ENCODE data around the gene EXOC1.
"Not testable (repeated sequence)": the region's sequence is repeated elsewhere in the genome, so short reads cannot be mapped to it uniquely, and the experiment has no call there.

The EXOC1 gene

DNA sequence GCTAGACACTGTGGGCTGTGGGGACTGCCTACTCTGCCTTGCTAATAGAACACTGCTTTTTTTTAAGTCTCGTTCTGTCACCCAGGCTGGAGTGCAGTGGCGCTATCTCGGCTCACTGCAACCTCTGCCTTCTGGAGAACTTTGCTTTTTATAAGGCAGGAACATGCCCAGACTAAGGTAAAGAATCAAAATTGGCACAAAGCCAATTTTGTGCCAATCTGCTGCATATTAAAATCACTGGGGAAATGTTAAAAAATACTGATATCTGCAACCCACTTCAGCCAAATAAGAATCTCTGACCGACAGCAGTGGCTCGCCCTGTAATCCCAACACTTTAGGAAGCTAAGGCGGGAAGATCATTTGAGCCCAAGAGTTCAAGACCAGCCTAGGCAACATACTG is 58.8 kb downstream of the EXOC1 start:
- no peak for DNase-seq

DNA sequence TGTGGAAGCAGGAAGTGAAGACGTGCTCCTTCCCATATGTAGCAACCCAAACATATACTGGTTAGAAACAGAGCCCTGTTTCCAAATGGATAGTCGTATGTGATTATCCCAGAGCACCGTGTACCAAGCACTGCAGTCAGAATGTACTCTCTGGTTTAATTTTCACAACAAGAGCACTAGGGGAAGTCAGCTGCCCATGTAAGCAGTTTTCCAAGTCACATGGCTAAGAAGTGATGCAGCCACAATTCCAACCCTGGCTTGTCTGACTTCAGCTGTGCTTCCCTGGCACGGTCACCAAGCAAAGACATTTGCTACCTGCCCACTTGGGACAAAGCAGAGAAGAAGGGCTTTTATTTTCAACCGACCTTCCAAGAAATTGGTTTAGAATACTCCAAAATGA is 67.1 kb downstream of the EXOC1 start:
- DNase-seq = no peak

DNA sequence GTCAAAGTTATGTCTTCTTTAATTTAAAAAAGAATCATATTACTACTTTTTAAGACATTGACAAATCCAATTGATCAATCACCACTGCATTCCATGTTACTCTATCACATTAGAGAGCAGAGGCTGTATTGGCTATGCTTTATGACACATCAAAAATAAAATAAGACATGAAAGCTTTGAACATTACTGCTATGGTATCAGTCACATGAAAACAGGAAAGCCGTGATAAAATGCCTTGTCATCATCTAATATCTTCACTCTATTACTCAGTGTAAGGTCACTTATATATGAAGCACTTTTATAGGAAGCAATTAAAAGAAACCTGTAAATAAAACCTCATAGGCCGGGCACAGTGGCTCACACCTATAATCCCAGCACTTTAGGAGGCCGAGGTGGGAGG is 67.6 kb downstream of the EXOC1 start:
- DNase-seq = no peak

DNA sequence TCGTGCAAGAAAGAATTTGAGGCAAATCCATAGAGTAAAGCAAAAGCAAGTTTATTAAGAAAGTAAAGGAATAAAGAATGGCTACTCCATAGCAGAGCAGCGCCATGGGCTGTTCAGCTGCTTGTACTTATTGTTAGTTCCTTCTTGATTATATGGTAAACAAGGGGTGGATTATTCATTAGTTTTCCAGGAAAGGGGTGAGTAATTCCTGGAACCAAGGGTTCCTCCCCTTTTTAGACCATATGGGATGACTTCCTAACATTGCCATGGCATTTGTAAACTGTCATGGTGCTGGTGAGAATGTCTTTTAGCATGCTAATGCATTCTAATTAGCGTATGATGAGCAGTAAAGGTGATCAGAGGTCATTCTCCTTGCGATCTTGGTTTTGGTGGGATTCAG is 71.8 kb downstream of the EXOC1 start:
- no peak for DNase-seq

DNA sequence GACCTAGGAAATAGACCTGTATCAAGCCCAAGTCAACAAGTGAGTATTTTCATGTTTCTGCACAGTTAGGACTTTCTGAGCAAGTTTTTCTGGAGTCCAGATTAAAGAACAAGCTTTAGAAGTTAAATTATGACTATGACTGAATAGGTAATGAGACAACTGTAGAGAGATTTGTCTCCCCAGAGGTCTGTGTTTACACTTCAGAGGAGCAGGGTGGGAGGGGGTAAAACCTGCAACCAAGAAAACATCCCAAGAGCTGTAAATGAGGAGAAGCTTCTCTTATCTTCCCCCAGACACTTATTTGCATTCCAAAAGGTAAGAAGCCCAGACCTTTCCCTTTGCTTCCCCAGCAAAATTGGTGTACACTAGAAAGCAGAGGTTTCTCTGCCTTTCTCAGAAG is 73.2 kb downstream of the EXOC1 start:
- no peak for DNase-seq

DNA sequence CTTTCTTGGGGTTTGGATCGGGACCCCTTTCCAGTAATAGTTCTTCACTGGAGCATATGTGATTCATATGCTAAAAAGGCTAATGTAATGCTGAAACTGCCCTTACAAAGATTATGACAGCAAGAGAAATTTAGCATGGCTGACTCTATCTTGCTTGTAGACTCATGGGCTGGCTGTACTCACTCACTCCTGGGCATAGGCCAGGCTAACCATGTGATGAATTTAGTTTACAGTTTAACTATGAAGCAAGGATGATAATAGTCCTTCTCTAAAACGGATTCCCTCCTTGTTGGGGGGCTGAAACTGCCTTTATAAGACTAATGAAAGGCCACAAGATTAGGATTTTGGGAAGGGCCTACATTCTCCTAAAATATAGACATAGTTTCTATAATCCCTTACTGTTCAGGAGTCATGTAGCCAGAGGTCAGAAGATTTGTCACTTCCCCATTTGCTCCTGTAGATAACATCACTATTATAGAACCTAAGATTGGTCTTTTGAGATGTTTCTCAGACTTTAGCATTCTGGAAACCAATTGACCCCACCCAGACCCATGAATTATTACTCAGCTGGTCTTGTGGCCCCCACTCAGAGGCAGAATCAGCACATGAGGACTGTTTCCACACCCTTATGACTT is 74.5 kb downstream of the EXOC1 start:
- no peak for DNase-seq

DNA sequence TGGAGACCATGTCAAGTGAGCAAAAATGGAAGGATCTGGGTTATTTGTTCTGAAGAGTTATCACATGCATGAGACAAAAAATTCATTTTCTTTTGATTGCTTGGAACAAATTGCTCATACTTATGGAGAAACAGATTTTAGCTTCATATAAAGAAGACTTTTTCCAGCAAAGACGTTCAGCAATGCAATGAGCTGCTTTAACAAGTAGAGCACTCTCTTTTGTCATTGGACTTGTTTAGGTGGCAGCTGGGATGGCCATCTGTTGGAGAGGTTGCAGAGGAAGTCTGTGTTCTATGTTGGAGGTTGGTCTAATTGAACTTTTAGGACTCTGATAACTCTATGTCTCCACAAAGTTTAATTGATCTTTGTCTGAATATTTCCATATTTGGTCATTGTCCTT is 75.4 kb downstream of the EXOC1 start:
- DNase-seq = no peak

DNA sequence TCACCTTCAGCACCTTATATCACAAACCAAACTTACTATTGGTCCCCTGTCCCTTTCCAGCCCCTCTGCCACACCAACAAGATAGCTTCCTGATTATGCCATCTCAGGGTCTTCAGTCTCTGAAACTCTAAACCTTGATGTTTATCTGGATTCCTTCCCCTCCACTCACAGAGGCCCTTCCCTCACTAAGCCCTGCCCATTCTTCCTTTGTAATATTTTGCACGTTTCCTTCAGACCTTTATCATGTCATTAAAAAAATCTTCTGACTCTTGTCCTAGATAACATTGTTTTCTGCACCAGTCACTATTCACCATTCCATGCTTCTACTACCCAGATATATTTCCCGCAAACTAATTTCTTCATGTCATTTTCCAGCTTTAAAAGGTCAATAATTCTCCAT is 77.6 kb downstream of the EXOC1 start:
- no peak for DNase-seq

DNA sequence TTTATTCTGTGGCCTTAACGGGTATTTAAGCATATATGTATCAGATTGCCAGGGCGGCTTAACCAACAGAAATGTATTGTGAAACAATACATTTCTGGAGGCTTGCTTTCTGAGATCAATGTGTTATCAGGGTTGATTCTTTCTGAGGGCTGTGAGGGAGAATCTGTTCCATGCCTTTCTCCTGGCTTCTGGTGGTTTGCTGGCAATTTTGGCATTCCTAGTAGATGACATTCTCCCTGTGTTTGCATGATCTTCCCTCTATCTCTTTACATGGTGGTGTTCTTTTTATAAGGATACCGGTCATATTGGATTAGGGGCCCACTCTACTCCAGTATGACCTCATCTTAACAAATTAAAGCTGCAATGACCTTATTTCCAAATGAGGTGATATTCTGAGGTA is 78.4 kb downstream of the EXOC1 start:
- DNase-seq = no peak

DNA sequence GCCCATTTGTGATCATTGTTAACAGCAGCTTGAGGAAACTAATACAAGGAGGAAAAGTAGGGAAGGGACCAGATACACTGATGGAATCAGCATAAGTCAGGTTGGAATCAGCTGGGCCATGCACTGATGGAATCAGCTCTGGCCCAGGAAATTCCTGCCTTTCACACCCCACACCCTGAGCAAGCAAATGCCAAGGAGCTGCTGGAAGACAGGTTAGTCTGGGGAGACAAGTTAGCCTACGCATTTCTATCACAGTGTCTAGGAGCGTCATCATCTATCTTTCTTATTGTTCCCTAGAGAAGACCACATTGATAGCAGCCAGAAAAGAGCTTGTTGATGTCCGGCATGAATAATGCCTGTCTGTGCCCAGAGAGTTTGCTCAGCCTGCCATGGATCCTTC is 79.1 kb downstream of the EXOC1 start:
- DNase-seq = no peak

DNA sequence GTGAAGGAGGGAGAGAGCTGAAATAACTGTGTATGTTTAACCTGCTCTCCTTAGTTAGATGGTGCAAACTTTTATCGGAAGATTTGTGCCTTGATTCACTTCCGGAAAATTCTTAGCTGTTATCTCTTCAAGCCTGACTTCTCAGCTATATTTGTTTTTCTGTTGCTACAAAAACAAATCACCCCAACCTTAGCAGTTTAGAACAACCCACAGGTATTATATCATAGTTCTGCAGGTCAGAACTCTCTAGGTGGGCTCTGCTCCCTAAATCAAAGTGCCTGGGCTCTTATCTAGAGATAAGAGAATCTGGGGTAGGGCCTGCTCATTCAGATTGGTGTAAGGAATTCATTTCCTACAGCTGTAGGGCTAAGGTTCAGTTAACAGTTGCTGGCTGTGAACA is 80.2 kb downstream of the EXOC1 start:
- DNase-seq = no peak

DNA sequence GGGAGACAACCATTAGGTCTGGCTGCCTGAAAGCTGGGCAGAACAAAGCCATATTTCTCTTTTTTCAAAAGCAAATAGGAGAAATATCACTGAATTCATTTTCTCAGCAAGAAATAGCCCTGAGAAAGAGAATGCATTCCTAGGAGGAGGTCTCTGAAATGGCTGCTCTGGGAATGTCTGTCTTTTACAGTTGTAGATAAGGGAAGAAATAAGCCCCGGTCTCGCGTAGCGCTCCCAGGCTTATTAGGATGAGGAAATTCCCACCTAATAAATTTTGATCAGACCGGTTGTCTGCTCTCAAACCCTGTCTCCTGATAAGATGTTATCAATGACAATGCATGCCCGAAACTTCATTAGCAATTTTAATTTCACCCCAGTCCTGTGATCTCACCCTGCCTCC is 82.5 kb downstream of the EXOC1 start:
- not testable (repeated sequence) for DNase-seq

DNA sequence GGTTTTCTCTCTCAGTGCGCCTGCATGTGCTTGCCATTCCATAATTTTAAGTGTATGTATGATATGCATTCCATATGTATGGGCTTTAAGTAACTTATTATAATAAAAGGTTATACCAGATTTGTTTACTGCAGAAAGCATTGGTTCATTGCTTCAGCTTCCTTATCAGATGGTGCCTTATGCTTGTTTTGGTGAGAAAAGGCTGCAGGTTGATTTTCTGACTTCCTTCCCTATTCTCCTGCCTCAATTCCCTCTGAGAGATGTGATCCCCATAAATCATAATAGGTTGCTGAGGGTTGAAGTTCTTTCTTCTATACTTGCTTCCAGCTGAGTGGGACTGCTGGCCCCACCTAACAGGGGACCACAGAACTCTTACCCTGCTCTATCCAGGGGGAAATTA is 85.0 kb downstream of the EXOC1 start:
- no peak for DNase-seq

DNA sequence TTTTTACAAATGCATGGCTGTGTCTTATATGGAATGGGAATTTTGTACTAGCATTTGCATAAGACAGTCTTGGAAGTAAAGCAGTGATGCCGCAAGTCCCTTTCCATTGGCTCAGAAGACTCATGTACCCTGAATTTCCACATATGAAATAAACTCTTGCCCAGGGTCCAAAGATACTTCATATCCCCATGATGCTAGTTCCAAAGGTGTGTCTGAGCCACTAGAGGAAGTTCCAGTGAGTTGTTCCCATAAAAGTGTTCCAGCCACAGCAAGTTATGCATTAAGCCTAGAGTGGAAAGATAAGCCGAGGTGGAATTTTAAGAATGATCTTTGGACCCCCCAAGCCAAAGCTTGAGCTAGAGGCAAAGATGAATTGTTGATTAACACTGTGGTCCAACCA is 86.0 kb downstream of the EXOC1 start:
- no peak for DNase-seq

DNA sequence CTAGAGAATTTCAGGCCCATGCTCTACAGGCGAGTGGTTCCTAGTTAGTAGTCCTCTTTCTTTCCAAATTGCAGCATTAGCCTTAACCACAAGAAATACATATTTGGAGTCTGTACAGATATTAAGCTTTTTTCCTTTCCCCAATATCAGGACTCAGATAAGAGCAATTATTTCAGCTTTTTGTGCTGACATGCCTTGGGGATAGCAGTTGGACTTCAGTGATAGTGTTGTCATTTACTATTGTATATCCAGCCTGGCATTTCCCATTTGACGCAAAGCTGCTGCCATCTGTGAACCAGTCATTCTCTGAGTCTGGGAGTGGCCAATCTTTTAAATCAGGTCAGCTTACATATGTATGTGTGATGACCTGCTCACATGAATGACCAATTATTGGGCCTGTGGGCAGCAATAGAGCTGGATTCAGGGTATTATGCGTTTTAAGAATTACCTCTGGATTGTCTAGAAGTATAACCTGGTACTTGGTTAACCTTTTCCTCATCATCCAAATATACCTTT is 88.5 kb downstream of the EXOC1 start:
- no peak for DNase-seq

DNA sequence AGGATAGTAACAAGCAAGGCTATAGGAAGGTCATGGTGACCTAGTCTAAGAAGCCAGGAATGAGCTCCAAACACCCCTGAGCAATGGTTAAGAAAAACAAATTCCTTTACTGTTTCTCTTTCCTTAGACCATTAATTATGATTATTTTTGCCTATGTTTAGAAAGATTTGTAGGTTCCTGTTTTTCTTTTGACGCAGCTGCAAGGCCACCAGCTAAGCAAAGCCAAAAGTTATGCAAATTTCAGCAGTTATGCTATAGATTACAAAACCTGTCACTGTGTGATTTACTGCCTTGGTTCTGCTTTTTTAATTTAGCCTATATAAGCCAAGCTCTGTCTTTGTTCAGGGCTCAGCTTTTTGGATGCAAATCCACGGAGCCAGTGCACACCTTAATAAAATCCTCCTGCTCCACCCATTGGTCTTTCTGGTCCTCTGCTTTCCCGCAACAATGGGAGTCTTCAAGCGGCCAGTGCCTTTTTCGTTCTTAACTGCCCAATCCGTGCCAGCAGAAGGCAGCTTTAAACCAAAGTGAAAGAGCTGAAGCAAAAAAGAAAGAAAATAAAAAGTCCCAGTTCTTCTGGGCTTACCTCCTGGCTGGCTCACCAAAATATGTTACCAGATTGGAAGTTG is 93.9 kb downstream of the EXOC1 start:
- DNase-seq = peak; percentile 84

DNA sequence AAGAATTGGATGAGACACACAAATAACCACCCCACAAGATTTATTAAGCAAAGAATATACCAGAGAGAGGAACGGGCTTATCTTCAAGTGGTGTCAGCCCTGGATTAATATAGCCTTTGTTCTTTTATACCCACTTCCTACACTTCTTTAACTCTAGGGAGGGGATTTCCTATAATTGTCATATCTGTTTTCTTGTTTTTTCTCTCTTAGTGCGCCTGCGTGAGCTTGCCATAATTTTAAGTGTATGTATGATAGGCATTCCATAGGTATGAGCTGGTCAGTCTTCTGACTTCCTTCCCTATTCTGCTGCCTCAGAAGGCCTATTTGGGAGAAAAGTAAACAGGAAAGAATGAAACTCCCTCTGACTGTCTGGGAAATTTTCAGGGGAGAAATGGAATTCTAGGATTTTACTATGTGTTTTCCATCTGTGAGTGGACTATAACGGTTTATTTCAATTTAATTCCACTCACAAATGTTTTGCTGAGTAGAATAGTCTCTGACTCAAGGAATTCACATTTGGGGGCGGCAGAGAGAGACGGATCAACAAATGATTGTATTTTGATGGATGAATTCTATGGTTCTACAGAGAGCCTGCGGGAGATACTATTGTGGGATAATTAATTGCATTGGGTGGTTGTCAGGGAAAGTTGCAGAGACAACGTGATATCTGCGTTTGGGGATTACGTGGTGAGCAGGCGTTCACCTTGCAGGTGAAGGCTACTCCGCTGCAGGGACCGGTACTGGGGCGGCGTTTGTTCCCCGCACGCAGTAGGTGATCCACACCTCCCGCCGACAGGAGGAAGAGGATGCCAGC is 94.7 kb downstream of the EXOC1 start:
- DNase-seq = peak; percentile 71

DNA sequence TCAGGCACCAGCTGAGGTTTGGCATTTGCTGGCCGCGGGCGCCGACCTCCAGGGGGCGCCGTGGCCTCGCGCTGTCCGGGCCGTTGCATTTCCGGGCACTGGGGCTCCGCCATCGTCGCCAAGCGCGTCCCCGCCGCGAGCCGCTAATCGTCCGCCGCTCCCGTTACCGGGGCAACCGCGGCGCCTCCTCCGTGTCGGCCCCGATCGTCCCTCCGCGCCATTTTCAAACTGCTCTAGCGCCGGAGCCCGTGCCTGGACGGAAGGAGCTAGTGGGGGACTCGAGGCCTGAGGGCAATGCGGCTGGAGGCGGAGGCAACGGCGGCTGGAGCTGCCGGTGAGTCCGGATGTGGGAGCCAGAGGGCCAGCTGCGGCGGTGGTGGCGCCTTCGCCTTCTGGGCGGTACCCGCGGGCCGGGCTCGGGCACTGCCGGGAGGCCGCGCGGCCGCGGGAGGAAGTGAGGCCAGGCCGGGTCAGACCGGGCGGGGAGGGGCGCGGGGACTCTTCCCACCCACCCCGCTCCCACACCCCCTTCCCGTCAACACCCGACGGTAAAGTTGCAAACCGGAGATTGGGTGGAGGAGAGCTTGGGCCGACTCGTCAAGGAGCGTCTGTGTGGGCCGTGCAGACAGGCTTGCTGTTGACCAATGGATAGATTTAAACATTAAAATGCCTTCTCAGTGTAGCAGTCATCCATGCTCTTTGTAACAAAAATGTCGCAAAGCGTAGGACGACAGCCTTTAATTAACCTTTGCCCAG is 95.5 kb downstream of the EXOC1 start, which contains the start of gene CEP135:
Gene CEP135, plus strand, starts transcription at position 220 of the 756 bp plus-strand sequence. CDS start 3,186 bp downstream, outside the sequence.
- peak; percentile 91 for DNase-seq

DNA sequence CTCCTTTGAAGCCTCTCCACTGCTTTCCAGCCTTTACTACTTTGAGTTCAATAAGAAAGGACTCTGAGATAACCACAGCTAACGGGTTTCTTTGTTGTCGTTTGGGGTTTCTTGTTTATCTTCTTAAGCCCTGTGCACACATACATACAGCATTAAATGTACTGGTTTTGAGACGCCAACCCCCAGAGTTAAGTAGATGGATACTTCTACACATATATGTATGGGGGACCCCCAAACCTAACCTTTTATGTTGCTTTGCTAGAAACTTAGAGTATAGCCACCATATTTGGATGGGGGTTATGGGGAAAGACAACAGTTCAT is 96.0 kb downstream of the EXOC1 start:
- DNase-seq = no peak

DNA sequence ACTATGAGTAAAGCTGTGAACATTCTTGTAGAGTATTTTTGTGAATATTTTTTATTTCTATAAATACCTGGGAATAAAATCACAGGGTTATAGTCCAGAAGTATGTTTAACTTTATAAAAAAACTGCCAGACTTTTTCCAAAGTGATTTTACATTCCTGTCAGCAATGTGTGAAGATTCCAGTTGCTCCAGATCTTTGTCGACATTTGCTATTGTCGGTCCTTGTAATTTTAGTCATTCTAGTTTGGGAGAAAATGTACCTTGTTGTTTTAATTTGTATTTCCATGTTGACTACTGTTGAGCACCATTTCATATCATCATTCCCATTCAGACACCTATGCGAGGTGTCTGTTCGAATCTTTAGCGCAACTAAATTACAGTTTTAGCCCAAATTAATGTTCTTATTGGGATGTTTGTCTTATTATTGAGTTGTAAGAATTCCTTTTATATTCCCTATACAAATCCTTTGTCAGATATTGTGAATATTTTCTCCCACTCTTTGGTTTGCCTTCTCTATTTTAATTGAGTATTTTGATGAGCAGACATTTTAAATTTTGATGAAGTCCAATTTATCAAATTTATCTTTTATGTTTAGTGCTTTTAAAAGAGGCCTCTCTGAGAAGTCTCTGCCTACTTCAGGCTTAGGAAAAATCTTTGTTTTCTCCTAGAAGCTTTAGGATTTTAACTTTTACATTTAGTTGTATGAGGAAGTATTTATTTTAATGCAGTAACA is 97.9 kb downstream of the EXOC1 start:
- no peak for DNase-seq
